HEK293T (cell line): ENCODE data around the gene HOXA6.

ENCODE experiments used
- CTCF ChIA-PET: fragments of 350-600 bp; formaldehyde crosslinking; extraction: SDS; loops from one replicate; lab custom pipeline; 2021; ENCODE audit warnings: antibody characterized with exemption, inconsistent platforms; lab: Yijun Ruan, JAX
- POLR2A ChIA-PET: fragments of 350-600 bp; formaldehyde crosslinking; extraction: SDS; loops from one replicate; lab custom pipeline; 2020; ENCODE audit warnings: antibody characterized with exemption, inconsistent platforms; lab: Yijun Ruan, JAX
- DNase-seq: peaks from one replicate; pipeline ENCODE4 v3.0.0; 2012; ENCODE audit warnings: mixed read lengths; ENCODE audit errors: extremely low spot score
- ARNT ChIP-seq: fragments of 450-650 bp; IDR thresholded peaks from 2 replicates; pipeline ENCODE4 v1.6.1; 2017; ENCODE audit warnings: mild to moderate bottlenecking
- BHLHE40 ChIP-seq: fragments of 450-650 bp; IDR thresholded peaks from 2 replicates; pipeline ENCODE4 v1.6.1; 2016; ENCODE audit warnings: mild to moderate bottlenecking, moderate library complexity, borderline replicate concordance
- CTBP1 ChIP-seq: fragments of 450-650 bp; IDR thresholded peaks from 2 replicates; pipeline ENCODE4 v1.6.1; 2016; ENCODE audit warnings: borderline replicate concordance
- ELF4 ChIP-seq: fragments of 450-650 bp; IDR thresholded peaks from 2 replicates; pipeline ENCODE4 v1.6.1; 2017; ENCODE audit warnings: antibody characterized with exemption
- FOXA1 ChIP-seq: fragments of 450-650 bp; IDR thresholded peaks from 2 replicates; pipeline ENCODE4 v1.6.1; 2016; ENCODE audit warnings: mild to moderate bottlenecking
- FOXK2 ChIP-seq: fragments of 450-650 bp; IDR thresholded peaks from 2 replicates; pipeline ENCODE4 v1.6.1; 2016; ENCODE audit warnings: mild to moderate bottlenecking
- FOXM1 ChIP-seq: fragments of 450-650 bp; IDR thresholded peaks from 2 replicates; pipeline ENCODE4 v1.6.1; 2017; ENCODE audit warnings: mild to moderate bottlenecking, borderline replicate concordance
- HDGF ChIP-seq: fragments of 450-650 bp; IDR thresholded peaks from 2 replicates; pipeline ENCODE4 v1.6.1; 2017; ENCODE audit warnings: antibody characterized with exemption, borderline replicate concordance
- L3MBTL2 ChIP-seq: fragments of 450-650 bp; conservative IDR thresholded peaks from 2 replicates; pipeline ENCODE4 v1.6.1; 2016; ENCODE audit warnings: mild to moderate bottlenecking
- LEF1 ChIP-seq: fragments of 450-650 bp; IDR thresholded peaks from 2 replicates; pipeline ENCODE4 v1.6.1; 2017; ENCODE audit warnings: mild to moderate bottlenecking, borderline replicate concordance
- NFRKB ChIP-seq: fragments of 450-650 bp; IDR thresholded peaks from 2 replicates; pipeline ENCODE4 v1.6.1; 2016; ENCODE audit warnings: mild to moderate bottlenecking, moderate library complexity
- PKNOX1 ChIP-seq: fragments of 450-650 bp; IDR thresholded peaks from 2 replicates; pipeline ENCODE4 v1.6.1; 2016
- SP1 ChIP-seq: fragments of 450-650 bp; IDR thresholded peaks from 2 replicates; pipeline ENCODE4 v1.6.1; 2017
- SUZ12 ChIP-seq: fragments of 450-650 bp; IDR thresholded peaks from 2 replicates; pipeline ENCODE4 v1.6.1; 2016; ENCODE audit warnings: mild to moderate bottlenecking
- TARDBP ChIP-seq: fragments of 450-650 bp; IDR thresholded peaks from 2 replicates; pipeline ENCODE4 v1.6.1; 2016
- ZNF384 ChIP-seq: fragments of 450-650 bp; IDR thresholded peaks from 2 replicates; pipeline ENCODE4 v1.6.1; 2016

The HOXA6 gene

GRCh38 chr7:27185854-27186667 lies 38.5 kb upstream of the HOXA6 start:
- ChIA-PET POLR2A (interaction anchor here (0.9 to 10.3 kb wide), 10 partner anchors 10 to 420 kb away, joined by 3 to 215 read pairs (median 6); partner anchors contain the start of genes HOXA10, HOXA13, HOXA3 and HOXA7), CTCF (interaction anchor here (0.6 to 1.4 kb wide), 4 partner anchors 9 to 36 kb away, joined by 3 to 4 read pairs (median 3); partner anchors contain the start of gene HOXA13)
- DNase-seq, result no peak
- TF ChIP-seq FOXA1, result no peak
- peak; percentile 66; the same call in 1 of the 2 replicates for TF ChIP-seq HDGF
- TF ChIP-seq SUZ12, result no peak

- ChIA-PET POLR2A (interaction anchor here (0.6 to 10.3 kb wide), 17 partner anchors 10 to 989 kb away, joined by 3 to 215 read pairs (median 5); partner anchors contain the start of genes CBX3, HNRNPA2B1, HOXA10 and HOXA13), CTCF (interaction anchor here (0.7 to 1.3 kb wide), 2 partner anchors 11 to 15 kb away, joined by 3 read pairs; partner anchors contain the start of gene HOXA13)
- peak; percentile 74 for DNase-seq
- TF ChIP-seq ZNF384 (peak; percentile 94), PKNOX1 (peak; percentile 57), L3MBTL2 (no peak)
Measured at GRCh38 chr7:27185013-27185853, 37.7 kb upstream of the HOXA6 start, which contains the start of gene HOXA11. Gene HOXA11, minus strand, starts transcription at chr7:27185232. Its CDS starts 88 bp downstream, at chr7:27185144.

DNA sequence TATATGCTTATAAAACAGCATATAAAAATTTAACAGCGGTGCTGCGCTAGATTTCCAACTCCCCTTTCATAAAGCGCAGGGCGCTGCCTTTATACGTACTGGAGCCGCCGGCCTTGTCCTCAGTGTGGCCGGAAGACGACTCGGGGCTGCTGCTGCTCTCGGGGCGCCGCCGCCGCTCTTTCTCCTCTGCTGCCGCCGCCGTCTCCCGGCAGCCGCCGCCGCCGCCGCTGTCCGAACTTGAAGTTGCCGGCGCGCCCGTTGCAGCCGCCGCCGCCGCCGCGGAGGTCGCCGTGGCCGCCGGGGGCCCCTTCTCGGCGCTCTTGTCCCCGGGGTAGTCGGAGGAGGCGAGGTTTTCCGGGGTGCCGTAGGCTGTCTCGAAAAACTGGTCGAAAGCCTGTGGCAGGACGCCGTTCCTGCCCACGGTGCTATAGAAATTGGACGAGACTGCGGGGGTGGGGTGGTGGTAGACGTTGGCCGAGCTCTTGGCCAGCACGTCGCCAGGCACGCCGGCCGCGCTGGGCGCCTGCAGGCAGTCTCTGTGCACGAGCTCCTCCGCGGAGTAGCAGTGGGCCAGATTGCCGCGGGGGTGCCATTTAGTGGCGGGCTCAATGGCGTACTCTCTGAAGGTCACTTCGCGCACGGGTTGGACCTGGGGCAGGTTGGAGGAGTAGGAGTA lies 36.9 kb upstream of the HOXA6 start:
- POLR2A ChIA-PET, result interaction anchor here (0.6 to 10.3 kb wide), 16 partner anchors 13 to 988 kb away, joined by 3 to 215 read pairs (median 5); partner anchors contain the start of genes CBX3, HNRNPA2B1, HOXA10 and HOXA13
- no peak for DNase-seq
- TF ChIP-seq HDGF, result no peak
- no peak for TF ChIP-seq CTBP1
- no peak for TF ChIP-seq NFRKB
- TF ChIP-seq FOXK2, result no peak
- no peak for TF ChIP-seq TARDBP
- TF ChIP-seq SP1, result no peak
- TF ChIP-seq FOXM1, result no peak
- TF ChIP-seq ARNT, result no peak
- no peak for TF ChIP-seq FOXA1
- TF ChIP-seq BHLHE40, result no peak
- TF ChIP-seq PKNOX1, result no peak
- no peak for TF ChIP-seq SUZ12
- no peak for TF ChIP-seq ELF4
- no peak for TF ChIP-seq ZNF384
- no peak for TF ChIP-seq LEF1
- no peak for TF ChIP-seq L3MBTL2
- CTCF ChIA-PET, result interaction anchor here (0.6 to 1.3 kb wide), 4 partner anchors 12 to 986 kb away, joined by 3 to 4 read pairs (median 4); partner anchors contain the start of gene HOXA13

DNA sequence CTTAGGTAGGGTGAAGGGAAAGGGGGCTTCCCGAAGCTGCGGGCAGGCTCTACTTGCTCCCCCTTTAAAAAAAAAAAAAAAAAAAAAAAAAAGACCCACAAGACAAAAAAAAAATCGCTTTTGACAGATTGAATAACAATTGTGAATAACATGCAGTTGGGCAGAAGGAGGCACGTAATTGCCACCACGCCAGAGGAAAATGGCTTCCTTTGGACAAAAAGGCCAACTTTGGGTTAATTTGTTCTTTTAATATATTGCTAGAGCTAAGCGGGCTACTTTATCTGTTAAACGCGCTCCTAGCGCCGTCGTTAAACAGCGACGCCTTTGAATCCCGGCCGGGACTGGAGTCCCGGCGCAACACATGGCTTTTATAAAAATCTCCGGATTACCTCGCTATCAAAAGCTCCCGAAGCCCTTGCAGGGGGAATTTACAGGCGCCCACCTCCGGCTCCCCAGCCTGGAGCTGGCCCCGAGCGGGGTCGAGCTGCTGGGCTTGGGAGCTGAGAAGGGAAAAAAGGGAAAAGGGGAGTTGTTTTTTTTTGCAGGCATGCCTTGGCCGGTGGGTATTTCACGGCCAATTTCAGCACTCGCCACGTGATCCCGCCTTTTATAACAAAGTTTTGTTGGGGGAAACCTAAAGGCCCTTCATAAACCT lies 36.2 kb upstream of the HOXA6 start:
- POLR2A ChIA-PET, result interaction anchor here (0.6 to 10.3 kb wide), 12 partner anchors 12 to 983 kb away, joined by 3 to 215 read pairs (median 9); partner anchors contain the start of genes CBX3, HNRNPA2B1, HOXA10 and HOXA13
- TF ChIP-seq L3MBTL2 (peak; percentile 53), FOXA1 (no peak)
- DNase-seq, result no peak
- CTCF ChIA-PET, result interaction anchor here (0.6 to 1.3 kb wide), 4 partner anchors 12 to 986 kb away, joined by 3 to 4 read pairs (median 4); no protein-coding TSS in a partner anchor

DNA sequence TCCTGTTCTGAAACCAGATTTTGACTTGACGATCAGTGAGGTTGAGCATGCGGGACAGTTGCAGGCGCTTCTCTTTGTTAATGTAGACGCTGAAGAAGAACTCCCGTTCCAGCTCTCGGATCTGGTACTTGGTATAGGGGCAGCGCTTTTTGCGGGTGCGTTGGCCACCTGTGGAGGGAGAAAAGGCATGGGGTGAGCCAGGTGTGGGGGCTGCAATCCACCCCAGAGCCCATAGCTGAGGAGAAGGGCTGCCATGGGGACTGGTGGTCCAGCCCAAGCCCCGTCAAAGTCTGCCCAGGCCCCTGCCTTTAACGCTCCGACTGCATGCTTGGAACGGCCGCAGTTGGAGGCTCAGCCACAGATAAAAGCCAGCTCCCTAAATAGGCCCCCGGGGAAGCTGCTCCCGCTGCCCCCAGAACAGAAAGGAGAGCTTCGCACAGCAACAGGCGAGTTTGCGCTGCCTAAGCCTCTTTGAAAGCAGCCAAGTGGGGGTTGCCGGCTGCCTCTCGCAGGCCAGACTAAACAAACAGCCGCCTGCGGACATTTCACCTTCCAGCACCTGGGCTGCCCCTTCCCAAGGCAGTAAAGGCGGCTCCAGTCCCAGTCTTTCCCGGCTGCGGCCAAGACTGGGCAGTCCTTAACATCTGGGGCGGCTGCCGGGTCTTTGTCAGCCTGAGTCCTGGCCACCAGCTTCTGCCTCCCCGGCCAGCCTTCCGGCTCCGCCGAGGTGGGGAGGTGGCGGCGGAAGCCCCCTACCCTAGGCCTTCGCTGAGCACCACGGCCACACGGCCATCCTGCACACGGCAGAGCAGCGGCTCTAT lies 35.5 kb upstream of the HOXA6 start:
- POLR2A ChIA-PET, result interaction anchor here (0.6 to 10.3 kb wide), 7 partner anchors 11 to 983 kb away, joined by 3 to 215 read pairs (median 11); partner anchors contain the start of genes HNRNPA2B1, HOXA10, HOXA3 and HOXA7
- no peak for DNase-seq
- CTCF ChIA-PET, result interaction anchor here (1.3 kb wide), 1 partner anchor 22 kb away, joined by 3 read pairs; no protein-coding TSS in a partner anchor
- TF ChIP-seq NFRKB (no peak), FOXK2 (no peak), ZNF384 (no peak), TARDBP (no peak), ELF4 (no peak), FOXA1 (no peak), FOXM1 (no peak), LEF1 (no peak), PKNOX1 (no peak), SUZ12 (no peak), ARNT (no peak), CTBP1 (no peak), SP1 (no peak), BHLHE40 (no peak)
